Glomerular endothelial cell (primary cell): ENCODE results near the gene AVPR2. TPM values are rescaled to one million over a fixed set of nuclear protein-coding genes. Genes with fewer than 3 reads are reported as not detected.

Experiments
- DNase-seq: peaks from one replicate; pipeline ENCODE4 v3.0.0-alpha.2; 2011; ENCODE audit warnings: low read depth, low spot score; ENCODE audit errors: extremely low read depth
- total RNA-seq: library from RNA; depleted of rRNA; stranded (reverse); fragments of >200 nt; gene quantifications from 2 replicates; pipeline ENCODE4 v1.2.3, GENCODE V29; 2015

AVPR2 gene
- total RNA-seq, 1 donor from 2014 or later, result not detected

- DNase-seq, result no peak
These were observed 44.7 kb downstream of the AVPR2 start for GRCh38 chrX:153948847-153949805.

- no peak for DNase-seq
These were observed 45.7 kb downstream of the AVPR2 start for GRCh38 chrX:153950127-153950526.

GRCh38 chrX:153951683-153952372 is 47.4 kb downstream of the AVPR2 start:
- DNase-seq, result no peak

- DNase-seq, result no peak
These were observed 48.0 kb downstream of the AVPR2 start for GRCh38 chrX:153952373-153953026.

- DNase-seq, result no peak
These were observed 48.9 kb downstream of the AVPR2 start for GRCh38 chrX:153953342-153953830.

- no peak for DNase-seq
These were observed 49.6 kb downstream of the AVPR2 start for GRCh38 chrX:153953892-153954557.

- DNase-seq, result no peak
These were observed 50.2 kb downstream of the AVPR2 start for GRCh38 chrX:153954558-153955227.

- no peak for DNase-seq
These were observed 50.8 kb downstream of the AVPR2 start for GRCh38 chrX:153955228-153955732.

- no peak for DNase-seq
These were observed 51.8 kb downstream of the AVPR2 start for GRCh38 chrX:153956044-153956907.

Other genes starting within 250 kb of the AVPR2 start
- not detected in 2 replicates for gene PNCK, start 230.9 kb upstream of the AVPR2 start, total RNA-seq
- 17.3 and 18.7 TPM in 2 replicates for gene SLC6A8, start 216.7 kb upstream of the AVPR2 start, total RNA-seq
- gene BCAP31, start 180.3 kb upstream of the AVPR2 start, total RNA-seq, result 206 and 215 TPM in 2 replicates
- 13.8 and 20.9 TPM in 2 replicates for gene ABCD1, start 179.8 kb upstream of the AVPR2 start, total RNA-seq
- gene PLXNB3, start 140.4 kb upstream of the AVPR2 start, total RNA-seq, result 25.6 and 37.6 TPM in 2 replicates
- gene SRPK3, start 123.6 kb upstream of the AVPR2 start, total RNA-seq, result 0.34 TPM in 1 of 2 replicates, not detected in the other
- 94.4 and 102 TPM in 2 replicates for gene IDH3G, start 110.3 kb upstream of the AVPR2 start, total RNA-seq
- gene SSR4, start 110.0 kb upstream of the AVPR2 start, total RNA-seq, result 212 and 286 TPM in 2 replicates
- gene PDZD4, start 74.1 kb upstream of the AVPR2 start, total RNA-seq, result 0.10 and 0.12 TPM in 2 replicates
- 1.6 and 17.1 TPM in 2 replicates for gene L1CAM, start 18.5 kb upstream of the AVPR2 start, total RNA-seq
- gene ARHGAP4, start 21.6 kb downstream of the AVPR2 start, total RNA-seq, result 2.9 and 24.2 TPM in 2 replicates
- 144 and 194 TPM in 2 replicates for gene NAA10, start 30.4 kb downstream of the AVPR2 start, total RNA-seq
- gene RENBP, start 40.0 kb downstream of the AVPR2 start, total RNA-seq, result 19.0 and 23.7 TPM in 2 replicates
- 54.4 and 91.0 TPM in 2 replicates for gene HCFC1, start 67.1 kb downstream of the AVPR2 start, total RNA-seq
- 3.3 and 6.7 TPM in 2 replicates for gene TMEM187, start 68.1 kb downstream of the AVPR2 start, total RNA-seq
- 106 and 116 TPM in 2 replicates for gene IRAK1, start 115.2 kb downstream of the AVPR2 start, total RNA-seq
- gene MECP2, start 193.0 kb downstream of the AVPR2 start, total RNA-seq, result 28.8 and 45.2 TPM in 2 replicates
- gene OPN1LW, start 239.6 kb downstream of the AVPR2 start, total RNA-seq, result not detected in 2 replicates